ENCODE measurements around the gene CDH8.

The CDH8 gene

GRCh38 chr16:62036101-62036801, at the start of gene CDH8:
Gene CDH8 (minus strand): TSS chr16:62036438. CDS start chr16:62021403, 15,035 bp downstream.
- no peak within 1 kb of the TSS for H3K4me3 ChIP-seq (ENCODE audit: low read length)
- peaks cover 24% of the 10 kb centered on the region for H3K27me3 ChIP-seq (ENCODE audit: control insufficient read depth, insufficient read depth, low read length)
- H3K9me3 ChIP-seq (ENCODE audit: control insufficient read depth, low read length), result no peaks in the 10 kb centered on the region
- H3K9ac ChIP-seq (ENCODE audit: low read length), result no peak within 1 kb of the TSS
- H3K36me3 ChIP-seq (ENCODE audit: control insufficient read depth, insufficient read depth, low read length), result no peaks in the 10 kb centered on the region
- no peaks in the 10 kb centered on the region for H3K4me1 ChIP-seq (ENCODE audit: control insufficient read depth, insufficient read depth, low read length)

GRCh38 chr16:62079236-62079635, 43.0 kb upstream of the CDH8 start:
- no peaks in the 10 kb centered on the region for H3K9me3 ChIP-seq (ENCODE audit: control insufficient read depth, low read length)
- H3K36me3 ChIP-seq (ENCODE audit: control insufficient read depth, insufficient read depth, low read length), result no peaks in the 10 kb centered on the region
- no peaks in the 10 kb centered on the region for H3K27me3 ChIP-seq (ENCODE audit: control insufficient read depth, insufficient read depth, low read length)
- no peaks in the 10 kb centered on the region for H3K4me1 ChIP-seq (ENCODE audit: control insufficient read depth, insufficient read depth, low read length)
- no peak overlapping the region for H3K9ac ChIP-seq (ENCODE audit: low read length)
- no peak overlapping the region for H3K4me3 ChIP-seq (ENCODE audit: low read length)

- no peak overlapping the region for H3K9ac ChIP-seq (ENCODE audit: low read length)
- no peaks in the 10 kb centered on the region for H3K36me3 ChIP-seq (ENCODE audit: control insufficient read depth, insufficient read depth, low read length)
- no peaks in the 10 kb centered on the region for H3K9me3 ChIP-seq (ENCODE audit: control insufficient read depth, low read length)
- no peaks in the 10 kb centered on the region for H3K4me1 ChIP-seq (ENCODE audit: control insufficient read depth, insufficient read depth, low read length)
- no peaks in the 10 kb centered on the region for H3K27me3 ChIP-seq (ENCODE audit: control insufficient read depth, insufficient read depth, low read length)
- H3K4me3 ChIP-seq (ENCODE audit: low read length), result no peak overlapping the region
Observed at GRCh38 chr16:62077998-62078397, 41.8 kb upstream of the CDH8 start.

- Histone ChIP-seq H3K36me3 (ENCODE audit: control insufficient read depth, insufficient read depth, low read length) (no peaks in the 10 kb centered on the region), H3K27me3 (ENCODE audit: control insufficient read depth, insufficient read depth, low read length) (no peaks in the 10 kb centered on the region), H3K9me3 (ENCODE audit: control insufficient read depth, low read length) (no peaks in the 10 kb centered on the region), H3K9ac (ENCODE audit: low read length) (no peak overlapping the region), H3K4me1 (ENCODE audit: control insufficient read depth, insufficient read depth, low read length) (no peaks in the 10 kb centered on the region), H3K4me3 (ENCODE audit: low read length) (no peak overlapping the region)
Observed at GRCh38 chr16:62076886-62077285, 40.6 kb upstream of the CDH8 start.

- Histone ChIP-seq H3K27me3 (ENCODE audit: control insufficient read depth, insufficient read depth, low read length) (no peaks in the 10 kb centered on the region), H3K9me3 (ENCODE audit: control insufficient read depth, low read length) (no peaks in the 10 kb centered on the region), H3K36me3 (ENCODE audit: control insufficient read depth, insufficient read depth, low read length) (no peaks in the 10 kb centered on the region), H3K4me3 (ENCODE audit: low read length) (no peak overlapping the region), H3K4me1 (ENCODE audit: control insufficient read depth, insufficient read depth, low read length) (no peaks in the 10 kb centered on the region), H3K9ac (ENCODE audit: low read length) (no peak overlapping the region)
Observed at GRCh38 chr16:62068747-62069146, 32.5 kb upstream of the CDH8 start.

GRCh38 chr16:62067981-62068380, 31.7 kb upstream of the CDH8 start:
- Histone ChIP-seq H3K27me3 (ENCODE audit: control insufficient read depth, insufficient read depth, low read length) (no peaks in the 10 kb centered on the region), H3K9me3 (ENCODE audit: control insufficient read depth, low read length) (no peaks in the 10 kb centered on the region), H3K9ac (ENCODE audit: low read length) (no peak overlapping the region), H3K4me1 (ENCODE audit: control insufficient read depth, insufficient read depth, low read length) (no peaks in the 10 kb centered on the region), H3K4me3 (ENCODE audit: low read length) (no peak overlapping the region), H3K36me3 (ENCODE audit: control insufficient read depth, insufficient read depth, low read length) (no peaks in the 10 kb centered on the region)

- H3K4me3 ChIP-seq (ENCODE audit: low read length), result no peak overlapping the region
- H3K4me1 ChIP-seq (ENCODE audit: control insufficient read depth, insufficient read depth, low read length), result no peaks in the 10 kb centered on the region
- H3K27me3 ChIP-seq (ENCODE audit: control insufficient read depth, insufficient read depth, low read length), result no peaks in the 10 kb centered on the region
- H3K9me3 ChIP-seq (ENCODE audit: control insufficient read depth, low read length), result no peaks in the 10 kb centered on the region
- H3K9ac ChIP-seq (ENCODE audit: low read length), result no peak overlapping the region
- H3K36me3 ChIP-seq (ENCODE audit: control insufficient read depth, insufficient read depth, low read length), result no peaks in the 10 kb centered on the region
Observed at GRCh38 chr16:62067182-62067581, 30.9 kb upstream of the CDH8 start.

GRCh38 chr16:62066747-62067146, 30.5 kb upstream of the CDH8 start:
- Histone ChIP-seq H3K9me3 (ENCODE audit: control insufficient read depth, low read length) (no peaks in the 10 kb centered on the region), H3K27me3 (ENCODE audit: control insufficient read depth, insufficient read depth, low read length) (no peaks in the 10 kb centered on the region), H3K36me3 (ENCODE audit: control insufficient read depth, insufficient read depth, low read length) (no peaks in the 10 kb centered on the region), H3K4me1 (ENCODE audit: control insufficient read depth, insufficient read depth, low read length) (no peaks in the 10 kb centered on the region), H3K9ac (ENCODE audit: low read length) (no peak overlapping the region), H3K4me3 (ENCODE audit: low read length) (no peak overlapping the region)

GRCh38 chr16:62064173-62064572, 27.9 kb upstream of the CDH8 start:
- Histone ChIP-seq H3K9me3 (ENCODE audit: control insufficient read depth, low read length) (no peaks in the 10 kb centered on the region), H3K27me3 (ENCODE audit: control insufficient read depth, insufficient read depth, low read length) (no peaks in the 10 kb centered on the region), H3K9ac (ENCODE audit: low read length) (no peak overlapping the region), H3K4me3 (ENCODE audit: low read length) (no peak overlapping the region), H3K4me1 (ENCODE audit: control insufficient read depth, insufficient read depth, low read length) (no peaks in the 10 kb centered on the region), H3K36me3 (ENCODE audit: control insufficient read depth, insufficient read depth, low read length) (no peaks in the 10 kb centered on the region)

GRCh38 chr16:62060089-62060488, 23.9 kb upstream of the CDH8 start:
- Histone ChIP-seq H3K27me3 (ENCODE audit: control insufficient read depth, insufficient read depth, low read length) (no peaks in the 10 kb centered on the region), H3K9me3 (ENCODE audit: control insufficient read depth, low read length) (no peaks in the 10 kb centered on the region)

GRCh38 chr16:62059527-62059926, 23.3 kb upstream of the CDH8 start:
- no peaks in the 10 kb centered on the region for H3K27me3 ChIP-seq (ENCODE audit: control insufficient read depth, insufficient read depth, low read length)
- no peaks in the 10 kb centered on the region for H3K36me3 ChIP-seq (ENCODE audit: control insufficient read depth, insufficient read depth, low read length)
- no peak overlapping the region for H3K4me3 ChIP-seq (ENCODE audit: low read length)
- H3K4me1 ChIP-seq (ENCODE audit: control insufficient read depth, insufficient read depth, low read length), result no peaks in the 10 kb centered on the region
- no peaks in the 10 kb centered on the region for H3K9me3 ChIP-seq (ENCODE audit: control insufficient read depth, low read length)
- no peak overlapping the region for H3K9ac ChIP-seq (ENCODE audit: low read length)

More at GRCh38 chr16:62060089-62060488, 23.9 kb upstream of the CDH8 start:
- Histone ChIP-seq H3K9ac (ENCODE audit: low read length) (no peak overlapping the region), H3K36me3 (ENCODE audit: control insufficient read depth, insufficient read depth, low read length) (no peaks in the 10 kb centered on the region), H3K4me3 (ENCODE audit: low read length) (no peak overlapping the region), H3K4me1 (ENCODE audit: control insufficient read depth, insufficient read depth, low read length) (no peaks in the 10 kb centered on the region)

GRCh38 chr16:62058412-62058811, 22.2 kb upstream of the CDH8 start:
- Histone ChIP-seq H3K9ac (ENCODE audit: low read length) (no peak overlapping the region), H3K4me3 (ENCODE audit: low read length) (no peak overlapping the region), H3K36me3 (ENCODE audit: control insufficient read depth, insufficient read depth, low read length) (no peaks in the 10 kb centered on the region), H3K4me1 (ENCODE audit: control insufficient read depth, insufficient read depth, low read length) (no peaks in the 10 kb centered on the region), H3K27me3 (ENCODE audit: control insufficient read depth, insufficient read depth, low read length) (no peaks in the 10 kb centered on the region), H3K9me3 (ENCODE audit: control insufficient read depth, low read length) (no peaks in the 10 kb centered on the region)

- Histone ChIP-seq H3K4me3 (ENCODE audit: low read length) (no peak overlapping the region), H3K9me3 (ENCODE audit: control insufficient read depth, low read length) (no peaks in the 10 kb centered on the region), H3K4me1 (ENCODE audit: control insufficient read depth, insufficient read depth, low read length) (no peaks in the 10 kb centered on the region), H3K9ac (ENCODE audit: low read length) (no peak overlapping the region), H3K27me3 (ENCODE audit: control insufficient read depth, insufficient read depth, low read length) (no peaks in the 10 kb centered on the region), H3K36me3 (ENCODE audit: control insufficient read depth, insufficient read depth, low read length) (no peaks in the 10 kb centered on the region)
Observed at GRCh38 chr16:62051942-62052341, 15.7 kb upstream of the CDH8 start.
